B cell (primary cell): ENCODE measurements around the gene THRB.

Experiments used
- CTCF ChIP-seq: fragments of 200-600 bp; IDR thresholded peaks from one replicate; pipeline ENCODE4 v1.8.0; 2022; ENCODE audit warnings: antibody characterized with exemption, mild to moderate bottlenecking
- EZH2 ChIP-seq: IDR thresholded peaks from 2 replicates; pipeline ENCODE4 v1.6.1; 2012; ENCODE audit warnings: borderline replicate concordance, low read depth, mild to moderate bottlenecking, moderate library complexity, low read length; ENCODE audit not compliant: insufficient read depth, poor library complexity, severe bottlenecking

- TF ChIP-seq CTCF, result no peak
- TF ChIP-seq EZH2, result no peak
Measured at GRCh38 chr3:24344784-24345439, 149.7 kb downstream of the THRB start.
